Sigmoid colon (tissue), 7 donors: ENCODE data around the gene TMEM9. TPM values are rescaled to one million over a fixed set of nuclear protein-coding genes. Genes with fewer than 3 reads are reported as not detected.

Source experiments
- DNase-seq: peaks from one replicate; pipeline ENCODE4 v3.0.0-alpha.2; 2019
- H3K27ac ChIP-seq, 4 donors: fragments of 200-600 bp; sonication (generic); one replicate each; pipeline ENCODE4 v1.5.1; 2016 to 2019; ENCODE audit warnings: mild to moderate bottlenecking in 1 of 4
- H3K27me3 ChIP-seq, 3 donors: fragments of 200-600 bp; sonication (generic); one replicate each; pipeline ENCODE4 v1.5.1; 2019; ENCODE audit warnings: mild to moderate bottlenecking in 1 of 3
- H3K36me3 ChIP-seq, 4 donors: fragments of 200-600 bp; sonication (generic); one replicate each; pipeline ENCODE4 v1.5.1; 2016 to 2019
- H3K4me1 ChIP-seq, 4 donors: fragments of 200-600 bp; sonication (generic); one replicate each; pipeline ENCODE4 v1.5.1; 2017 to 2019
- H3K4me3 ChIP-seq, 4 donors: fragments of 200-600 bp; sonication (generic); one replicate each; pipeline ENCODE4 v1.5.1; 2017 to 2019; ENCODE audit warnings: mild to moderate bottlenecking in 2 of 4, moderate library complexity in 1 of 4
- H3K9me3 ChIP-seq, 4 donors: fragments of 200-600 bp in 3 of 4; sonication (generic) in 3 of 4; one replicate each; pipeline versions ENCODE4 v1.5.1 to v1.6.1; 2013 to 2019
- CTCF ChIP-seq, 4 experiments: fragments of 450-650 bp in 3 of 4; fragments of 200-600 bp in 1 of 4; IDR thresholded peaks; one replicate each; pipeline ENCODE4 v1.5.1; 2016 to 2019; ENCODE audit warnings: antibody characterized with exemption in 4 of 4, mild to moderate bottlenecking in 3 of 4, moderate library complexity in 2 of 4
- EP300 ChIP-seq, 4 donors: sonication (generic); formaldehyde crosslinking; IDR thresholded peaks; one replicate each; pipeline ENCODE4 v1.6.1; 2017; ENCODE audit warnings: antibody characterized with exemption in 4 of 4
- POLR2A ChIP-seq, 2 donors: fragments of 450-650 bp; IDR thresholded peaks; one replicate each; pipeline ENCODE4 v1.6.1; 2016; ENCODE audit warnings: antibody characterized with exemption in 2 of 2, mild to moderate bottlenecking in 2 of 2, moderate library complexity in 2 of 2
- POLR2AphosphoS5 ChIP-seq, 4 donors: sonication (generic); formaldehyde crosslinking; IDR thresholded peaks; one replicate each; pipeline ENCODE4 v1.6.1; 2017; ENCODE audit warnings: antibody characterized with exemption in 4 of 4
- WGBS, 2 donors: extraction: QIAGEN DNeasy Blood & Tissue Kit; methylation state at CpG; one replicate each; pipeline ENCODE4 v1.1.7; 2013; 5-methylcytosine and 5-hydroxymethylcytosine counted together
- intact Hi-C: fragments of 100-400 bp; cut with DNase I; formaldehyde crosslinking; loops from one replicate; pipeline ENCODE4 v1.15.1; 2023
- polyA plus RNA-seq, 3 donors: library from polyadenylated mRNA; stranded (reverse); fragments of 200-250 nt; gene quantifications; one replicate each; pipeline ENCODE4 v1.2.3, GENCODE V29; 2013
- total RNA-seq, 4 donors: library from RNA; depleted of rRNA; stranded (reverse); fragments of >200 nt; gene quantifications; one replicate each; pipeline ENCODE4 v1.1.0, GENCODE V29; 2016
- donor health status: healthy with polysubstance abuse.
- donor health status: Bipolar disorder and iron deficiency.
- donor health status: healthy.

TMEM9 gene
- total and polyA plus RNA-seq, 7 donors: 12.9 to 78.3 (median 56.2) TPM

GRCh38 chr1:201128476-201128875 is 25.8 kb downstream of the TMEM9 start:
- Histone ChIP-seq H3K36me3 (no peaks in the 10 kb centered on the region), H3K4me1 (peaks cover 0 to 12% (median 9%) of the 10 kb centered on the region in 4 donors), H3K9me3 (no peaks in the 10 kb centered on the region), H3K27ac (no peak overlapping the region), H3K4me3 (no peak overlapping the region), H3K27me3 (peaks cover 0 to 9% (median 0%) of the 10 kb centered on the region in 3 donors)
- no peak for DNase-seq
- TF ChIP-seq EP300 (IDR thresholded peaks at IDR 0.05): no peak
- TF ChIP-seq POLR2A (IDR thresholded peaks at IDR 0.05): no peak
- no peak for TF ChIP-seq CTCF (IDR thresholded peaks at IDR 0.05)
- TF ChIP-seq POLR2AphosphoS5 (IDR thresholded peaks at IDR 0.05): no peak
- WGBS, 2 donors: 78 to 92% methylated on average over 9 of the region's 9 CpGs
- intact Hi-C loops: no loop called here

GRCh38 chr1:201127755-201128455 is 26.4 kb downstream of the TMEM9 start:
- Histone ChIP-seq H3K27ac (no peak overlapping the region), H3K36me3 (no peaks in the 10 kb centered on the region), H3K4me1 (peaks cover 0 to 12% (median 9%) of the 10 kb centered on the region in 4 donors), H3K27me3 (peaks cover 0 to 14% (median 0%) of the 10 kb centered on the region in 3 donors), H3K4me3 (no peak overlapping the region), H3K9me3 (no peaks in the 10 kb centered on the region)
- intact Hi-C loops: no loop called here
- no peak for DNase-seq
- 93 to 95% methylated on average over 17 of the region's 17 CpGs for WGBS, 2 donors
- TF ChIP-seq POLR2A (IDR thresholded peaks at IDR 0.05): no peak
- no peak for TF ChIP-seq EP300 (IDR thresholded peaks at IDR 0.05)
- no peak for TF ChIP-seq POLR2AphosphoS5 (IDR thresholded peaks at IDR 0.05)
- no peak for TF ChIP-seq CTCF (IDR thresholded peaks at IDR 0.05)

DNA sequence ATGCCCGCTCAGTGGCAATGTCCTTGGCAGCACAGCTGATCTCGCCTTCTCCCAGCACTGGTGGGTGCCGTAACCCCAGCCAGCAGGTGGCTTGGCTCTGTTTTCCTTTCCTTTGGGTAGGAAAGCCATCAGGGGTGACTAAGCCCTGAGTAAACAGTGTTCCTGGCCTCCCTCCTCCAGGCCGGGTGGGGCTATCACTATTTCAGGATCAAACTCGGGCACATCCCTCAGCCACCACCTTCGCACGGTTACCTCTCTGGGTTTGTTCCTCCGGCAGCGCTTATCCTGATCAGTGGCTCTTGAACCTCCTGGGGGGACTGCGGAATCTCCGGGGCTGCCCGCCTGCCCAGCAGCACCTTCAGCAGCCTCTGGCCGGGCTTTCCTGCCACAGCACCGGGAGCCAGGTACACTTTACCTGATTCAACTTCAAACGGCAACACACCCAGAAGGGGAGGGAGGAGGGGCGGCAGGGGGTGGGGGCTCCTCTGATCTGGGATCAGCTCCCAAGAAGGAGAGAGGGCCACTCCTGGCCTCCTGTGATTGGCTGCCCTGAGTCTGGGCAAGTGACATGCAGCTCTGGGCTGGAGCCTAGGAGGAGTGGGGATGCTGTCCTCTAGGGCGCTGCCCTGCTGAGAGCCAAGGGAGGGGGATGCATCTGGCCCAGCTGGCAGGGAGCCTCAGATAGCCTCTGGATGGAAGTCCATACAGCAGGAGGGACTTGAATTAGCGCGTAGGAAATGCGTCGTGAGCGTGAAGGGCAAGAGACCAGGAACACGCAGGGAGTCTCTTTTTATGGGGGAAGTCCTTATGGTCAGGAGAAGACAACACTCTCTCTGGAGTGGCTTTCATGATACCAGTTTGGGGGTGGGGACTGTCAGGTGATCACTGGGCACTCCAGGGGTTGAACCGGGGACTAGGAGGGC is 27.2 kb downstream of the TMEM9 start, which contains the start of gene ASCL5:
TSS of gene ASCL5 (minus strand) at position 353 of the 923 bp plus-strand sequence. CDS start 11,812 bp downstream, outside the sequence.
- Histone ChIP-seq H3K4me1 (peaks cover 0 to 12% (median 9%) of the 10 kb centered on the region in 4 donors), H3K36me3 (no peaks in the 10 kb centered on the region), H3K27ac (no peak within 1 kb of the TSS), H3K4me3 (no peak within 1 kb of the TSS), H3K9me3 (no peaks in the 10 kb centered on the region), H3K27me3 (peaks cover 0 to 22% (median 0%) of the 10 kb centered on the region in 3 donors)
- intact Hi-C loops: no loop called here
- 35 to 72% methylated on average over 24 of the region's 24 CpGs for WGBS, 2 donors
- TF ChIP-seq POLR2A (IDR thresholded peaks at IDR 0.05) (no peak), CTCF (IDR thresholded peaks at IDR 0.05) (no peak), POLR2AphosphoS5 (IDR thresholded peaks at IDR 0.05) (no peak), EP300 (IDR thresholded peaks at IDR 0.05) (no peak)
- DNase-seq: no peak

- Histone ChIP-seq H3K9me3 (no peaks in the 10 kb centered on the region), H3K4me3 (no peak overlapping the region), H3K4me1 (peaks cover 0 to 12% (median 9%) of the 10 kb centered on the region in 4 donors), H3K27me3 (peaks cover 0 to 29% (median 0%) of the 10 kb centered on the region in 3 donors), H3K27ac (no peak overlapping the region), H3K36me3 (no peaks in the 10 kb centered on the region)
- TF ChIP-seq CTCF (IDR thresholded peaks at IDR 0.05) (no peak), POLR2AphosphoS5 (IDR thresholded peaks at IDR 0.05) (no peak), POLR2A (IDR thresholded peaks at IDR 0.05) (no peak), EP300 (IDR thresholded peaks at IDR 0.05) (no peak)
- no peak for DNase-seq
- WGBS, 2 donors: 33 to 71% methylated on average over 3 of the region's 3 CpGs
- intact Hi-C loops: no loop called here
These were observed 27.8 kb downstream of the TMEM9 start for GRCh38 chr1:201126463-201126831.
